Body of pancreas (tissue), 4 donors: Measurements from ENCODE around the gene ZNF284. TPM values are rescaled to one million over a fixed set of nuclear protein-coding genes. Genes with fewer than 3 reads are reported as not detected.
"Not testable (repeated sequence)": the region's sequence is repeated elsewhere in the genome, so short reads cannot be mapped to it uniquely, and the experiment has no call there.

ENCODE experiments used
- ATAC-seq: fragments of 150-250 bp; one replicate; pipeline ENCODE4 v1.9.1; 2016
- DNase-seq, 4 donors: peaks; one replicate each; pipeline ENCODE4 v3.0.0-alpha.2; 2019
- H3K27ac ChIP-seq, 4 donors: fragments of 200-600 bp; sonication (generic); 1 replicate in 3 of 4; 2 replicates in 1 of 4; pipeline versions ENCODE4 v1.5.1 to v1.6.1; 2016 to 2019; ENCODE audit warnings: mild to moderate bottlenecking in 1 of 4, mixed read lengths in 1 of 4, moderate library complexity in 1 of 4
- H3K27me3 ChIP-seq, 2 donors: fragments of 200-600 bp; sonication (generic); one replicate each; pipeline ENCODE4 v1.6.0; 2016; ENCODE audit warnings: mild to moderate bottlenecking in 1 of 2
- H3K36me3 ChIP-seq, 2 donors: fragments of 200-600 bp; sonication (generic); replicated peaks in 1 of 2; 2 replicates each; pipeline ENCODE4 v1.5.1; 2016; ENCODE audit warnings: low read depth in 2 of 2; ENCODE audit not compliant: insufficient read depth in 1 of 2
- H3K4me1 ChIP-seq: fragments of 200-600 bp; sonication (generic); one replicate; pipeline ENCODE4 v1.6.0; 2016
- H3K4me3 ChIP-seq, 2 donors: fragments of 200-600 bp; sonication (generic); 1 replicate in 1 of 2; 2 replicates in 1 of 2; pipeline ENCODE4 v1.5.1; 2016 to 2019
- H3K9me3 ChIP-seq, 3 donors: fragments of 200-600 bp; sonication (generic); 1 replicate in 2 of 3; 2 replicates in 1 of 3; pipeline ENCODE4 v1.5.1; 2016
- POLR2A ChIP-seq, 3 donors: fragments of 450-650 bp; IDR thresholded peaks; one replicate each; pipeline ENCODE4 v1.6.1; 2016; ENCODE audit warnings: antibody characterized with exemption in 3 of 3, mild to moderate bottlenecking in 2 of 3
- whole genome bisulfite sequencing, 2 donors: methylation state at CpG; one replicate each; pipeline ENCODE4 v1.1.5; 2017; 5-methylcytosine and 5-hydroxymethylcytosine counted together
- intact Hi-C: fragments of 100-400 bp; cut with DNase I; formaldehyde crosslinking; loops from one replicate; pipeline ENCODE4 v1.15.1; 2023
- total RNA-seq, 2 donors: library from RNA; depleted of rRNA; stranded (reverse); fragments of >200 nt; gene quantifications; one replicate each; pipeline ENCODE4 v1.1.0, GENCODE V29; 2016
- TF ChIP-seq, protein P1 (sequence below), 7 experiments: fragments of 450-650 bp in 4 of 7; fragments of 200-600 bp in 3 of 7; sonication (generic) in 3 of 7; IDR thresholded peaks; one replicate each; pipeline ENCODE4 v1.5.1; 2016 to 2019; ENCODE audit warnings: antibody characterized with exemption in 7 of 7

Gene ZNF284
- total RNA-seq, 2 donors from 2014 or later = 1.3 to 2.1 TPM

- no peaks in the 10 kb centered on the region for H3K27me3 ChIP-seq
- peaks cover 22% of the 10 kb centered on the region for H3K4me1 ChIP-seq
- TF ChIP-seq, protein P1, sequence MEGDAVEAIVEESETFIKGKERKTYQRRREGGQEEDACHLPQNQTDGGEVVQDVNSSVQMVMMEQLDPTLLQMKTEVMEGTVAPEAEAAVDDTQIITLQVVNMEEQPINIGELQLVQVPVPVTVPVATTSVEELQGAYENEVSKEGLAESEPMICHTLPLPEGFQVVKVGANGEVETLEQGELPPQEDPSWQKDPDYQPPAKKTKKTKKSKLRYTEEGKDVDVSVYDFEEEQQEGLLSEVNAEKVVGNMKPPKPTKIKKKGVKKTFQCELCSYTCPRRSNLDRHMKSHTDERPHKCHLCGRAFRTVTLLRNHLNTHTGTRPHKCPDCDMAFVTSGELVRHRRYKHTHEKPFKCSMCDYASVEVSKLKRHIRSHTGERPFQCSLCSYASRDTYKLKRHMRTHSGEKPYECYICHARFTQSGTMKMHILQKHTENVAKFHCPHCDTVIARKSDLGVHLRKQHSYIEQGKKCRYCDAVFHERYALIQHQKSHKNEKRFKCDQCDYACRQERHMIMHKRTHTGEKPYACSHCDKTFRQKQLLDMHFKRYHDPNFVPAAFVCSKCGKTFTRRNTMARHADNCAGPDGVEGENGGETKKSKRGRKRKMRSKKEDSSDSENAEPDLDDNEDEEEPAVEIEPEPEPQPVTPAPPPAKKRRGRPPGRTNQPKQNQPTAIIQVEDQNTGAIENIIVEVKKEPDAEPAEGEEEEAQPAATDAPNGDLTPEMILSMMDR (IDR thresholded peaks at IDR 0.05) = no peak
- no peak for TF ChIP-seq POLR2A (IDR thresholded peaks at IDR 0.05)
- no peaks in the 10 kb centered on the region for H3K36me3 ChIP-seq
- peaks cover 0 to 25% (median 0%) of the 10 kb centered on the region in 3 donors for H3K9me3 ChIP-seq
- no peak for ATAC-seq
- intact Hi-C loops = loop anchor here (10.0 kb wide), 2 partner anchors 52 to 108 kb away; partner anchors contain the start of genes ZNF226 and ZNF230
- peak overlapping the region in 2 of 4 donors; percentile 39 to 67 for H3K27ac ChIP-seq
- peak overlapping the region; percentile 53 to 70 for H3K4me3 ChIP-seq
- WGBS, 2 donors = 0% methylated on average over 11 of the region's 11 CpGs
- no peak for DNase-seq
Measured at GRCh38 chr19:44112802-44113137, 40.8 kb downstream of the ZNF284 start.

GRCh38 chr19:44113138-44113783, 41.3 kb downstream of the ZNF284 start, which contains the start of gene ZNF225:
ZNF225 (plus strand) TSS chr19:44113399; CDS start chr19:44115828, 2,429 bp downstream.
- intact Hi-C loops = loop anchor here (10.0 kb wide), 2 partner anchors 52 to 108 kb away; partner anchors contain the start of genes ZNF226 and ZNF230
- Histone ChIP-seq H3K4me1 (peaks cover 22% of the 10 kb centered on the region), H3K4me3 (peak within 1 kb of the TSS; percentile 70 to 72), H3K36me3 (peaks cover 0 to 3% of the 10 kb centered on the region in 2 donors), H3K9me3 (peaks cover 0 to 21% (median 0%) of the 10 kb centered on the region in 3 donors), H3K27me3 (no peaks in the 10 kb centered on the region), H3K27ac (peak within 1 kb of the TSS; percentile 13 to 67 (median 52))
- TF ChIP-seq POLR2A (IDR thresholded peaks at IDR 0.05) = peak in 2 of 3 donors; percentile 48 to 50
- TF ChIP-seq, protein P1 (IDR thresholded peaks at IDR 0.05) = peak in 3 of 7 experiments; percentile 23 to 39 (median 28)
- DNase-seq (peak; percentile 96 to 99 (median 97)), ATAC-seq (peak; percentile 99)
- WGBS, 2 donors = 0% methylated on average over 34 to 44 of the region's 44 CpGs

DNA sequence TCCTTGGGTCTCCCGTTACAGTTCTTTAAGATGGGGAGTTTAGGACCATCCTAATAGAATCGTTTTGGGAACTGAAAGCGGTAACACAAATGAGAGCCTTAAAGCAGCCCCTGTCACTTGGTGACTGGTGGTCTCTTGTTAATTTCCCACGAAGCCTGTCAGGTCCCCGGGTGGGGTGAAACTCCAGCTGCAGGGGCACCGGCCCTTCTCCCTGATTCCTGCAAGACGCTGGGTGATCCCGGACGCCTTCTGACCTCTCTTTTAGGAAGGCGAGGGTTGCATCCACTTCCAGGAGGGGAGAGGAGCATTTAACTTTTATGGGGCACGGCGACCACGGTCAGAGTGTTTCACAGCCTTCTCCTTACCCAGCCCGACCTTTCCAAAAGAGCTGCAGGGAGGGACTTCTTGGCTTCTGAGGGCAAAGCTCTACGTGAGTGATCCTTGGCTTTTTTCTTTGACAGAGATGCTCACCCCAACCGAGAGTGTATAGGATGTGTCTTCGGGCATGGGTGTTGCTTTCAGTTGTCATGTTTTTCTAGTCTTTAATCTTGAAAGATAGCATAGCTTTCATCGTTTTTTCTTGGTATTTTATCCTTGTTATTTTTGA, 41.9 kb downstream of the ZNF284 start:
- peak overlapping the region; percentile 70 to 72 for H3K4me3 ChIP-seq
- peaks cover 22% of the 10 kb centered on the region for H3K4me1 ChIP-seq
- intact Hi-C loops = loop anchor here (10.0 kb wide), 2 partner anchors 51 to 109 kb away; partner anchors contain the start of genes ZNF226 and ZNF230
- ATAC-seq (no peak), DNase-seq (peak in 1 of 4 donors; percentile 13)
- TF ChIP-seq, protein P1 (IDR thresholded peaks at IDR 0.05) = no peak
- no peak for TF ChIP-seq POLR2A (IDR thresholded peaks at IDR 0.05)
- peaks cover 0 to 18% (median 0%) of the 10 kb centered on the region in 3 donors for H3K9me3 ChIP-seq
- H3K36me3 ChIP-seq = peaks cover 3 to 6% of the 10 kb centered on the region in 2 donors
- H3K27ac ChIP-seq = peak overlapping the region; percentile 13 to 67 (median 52)
- H3K27me3 ChIP-seq = no peaks in the 10 kb centered on the region
- 2% methylated on average over 18 of the region's 18 CpGs for WGBS, 2 donors

DNA sequence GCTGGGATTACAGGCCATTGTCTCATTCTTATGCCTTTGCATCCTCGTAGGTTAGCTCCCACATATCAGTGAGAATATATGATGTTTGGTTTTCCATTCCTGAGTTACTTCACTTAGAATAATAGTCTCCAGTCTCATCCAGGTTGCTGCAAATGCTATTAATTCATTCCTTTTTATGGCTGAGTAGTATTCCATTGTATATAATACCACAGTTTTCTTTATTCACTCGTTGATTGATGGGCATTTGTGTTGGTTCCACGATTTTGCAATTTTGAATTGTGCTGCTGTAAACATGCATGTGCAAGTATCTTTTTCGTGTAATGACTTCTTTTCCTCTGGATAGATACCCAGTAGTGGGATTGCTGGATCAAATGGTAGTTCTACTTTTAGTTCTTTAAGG, 49.2 kb downstream of the ZNF284 start:
- DNase-seq, H3K27ac ChIP-seq, H3K4me3 ChIP-seq, H3K4me1 ChIP-seq, intact Hi-C loops, H3K27me3 ChIP-seq, ATAC-seq: not testable (repeated sequence)
- WGBS, 2 donors = 85 to 88% methylated on average over 4 of the region's 4 CpGs
- H3K36me3 ChIP-seq = peaks cover 18 to 20% of the 10 kb centered on the region in 2 donors
- H3K9me3 ChIP-seq = peaks cover 0 to 20% (median 0%) of the 10 kb centered on the region in 3 donors

DNA sequence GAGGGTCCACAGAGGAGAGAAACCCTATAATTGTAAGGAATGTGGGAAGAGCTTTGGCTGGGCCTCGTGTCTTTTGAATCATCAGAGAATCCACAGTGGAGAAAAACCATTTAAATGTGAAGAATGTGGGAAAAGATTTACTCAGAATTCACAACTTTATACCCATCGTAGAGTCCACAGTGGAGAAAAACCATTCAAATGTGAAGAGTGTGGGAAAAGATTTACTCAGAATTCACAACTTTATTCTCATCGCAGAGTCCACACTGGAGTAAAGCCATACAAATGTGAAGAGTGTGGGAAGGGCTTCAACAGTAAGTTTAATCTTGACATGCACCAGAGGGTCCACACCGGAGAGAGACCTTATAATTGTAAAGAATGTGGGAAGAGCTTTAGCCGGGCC, 60.0 kb downstream of the ZNF284 start:
- intact Hi-C loops = no loop called here
- no peak overlapping the region for H3K4me3 ChIP-seq
- WGBS, 2 donors = 91 to 92% methylated on average over 5 of the region's 5 CpGs
- H3K4me1 ChIP-seq = no peaks in the 10 kb centered on the region
- peaks cover 0 to 7% of the 10 kb centered on the region in 2 donors for H3K36me3 ChIP-seq
- DNase-seq = no peak
- TF ChIP-seq POLR2A (IDR thresholded peaks at IDR 0.05) = no peak
- TF ChIP-seq, protein P1 (IDR thresholded peaks at IDR 0.05) = no peak
- peaks cover 0 to 29% (median 0%) of the 10 kb centered on the region in 3 donors for H3K9me3 ChIP-seq
- no peak overlapping the region for H3K27ac ChIP-seq
- no peak for ATAC-seq
- no peaks in the 10 kb centered on the region for H3K27me3 ChIP-seq
